Mucosa of descending colon (tissue), 3 donors: ENCODE results near the gene PPM1N. TPM values are rescaled to one million over a fixed set of nuclear protein-coding genes. Genes with fewer than 3 reads are reported as not detected.

Experiments used
- ATAC-seq: fragments of 200-7000 bp; cut with Tn5 transposase; one replicate; pipeline ENCODE4 v1.9.1; 2020; ENCODE audit warnings: mild to moderate bottlenecking, moderate library complexity
- DNase-seq, 3 donors: peaks; one replicate each; pipeline ENCODE4 v3.0.0-alpha.2; 2020
- H3K36me3 ChIP-seq: fragments of 200-600 bp; one replicate; pipeline ENCODE4 v1.8.0; 2021; ENCODE audit warnings: low read depth, mild to moderate bottlenecking
- H3K4me1 ChIP-seq: fragments of 200-600 bp; one replicate; pipeline ENCODE4 v1.8.0; 2021; ENCODE audit warnings: low read depth, mild to moderate bottlenecking
- H3K4me3 ChIP-seq: fragments of 200-600 bp; one replicate; pipeline ENCODE4 v1.8.0; 2021; ENCODE audit warnings: mild to moderate bottlenecking
- H3K9me3 ChIP-seq: fragments of 200-600 bp; one replicate; pipeline ENCODE4 v1.8.0; 2021; ENCODE audit warnings: mild to moderate bottlenecking
- CTCF ChIP-seq: fragments of 200-600 bp; IDR thresholded peaks from one replicate; pipeline ENCODE4 v1.8.0; 2022; ENCODE audit warnings: antibody characterized with exemption, mild to moderate bottlenecking
- intact Hi-C, 2 donors: fragments of 100-400 bp; cut with DNase I in 1 of 2; cut with micrococcal nuclease in 1 of 2; formaldehyde crosslinking; loops; one replicate each; pipeline versions ENCODE4 v1.11.0 to v1.11.1; 2022; cut with DNase I, micrococcal nuclease
- total RNA-seq, 3 donors: library from RNA; stranded (reverse); fragmentation: NEBNext Ultra II Directional in 2 of 3; extraction: Animal tissue kit (Norgen Biotek cat#: 25700) in 2 of 3; gene quantifications; one replicate each; pipeline versions ENCODE4 v1.2.1 to v1.2.4, GENCODE V29; 2021 to 2023
- donor health status: DM: no; HTN: no; CAD: no; lungs with moderate emphysema.
- donor health status: DM: no; HTN: no; CAD: no.
- donor health status: DM: no; HTN: yes; CAD: no.

The PPM1N gene
- total RNA-seq, 3 donors from 2014 or later: 0.43 to 1.3 (median 0.87) TPM

DNA sequence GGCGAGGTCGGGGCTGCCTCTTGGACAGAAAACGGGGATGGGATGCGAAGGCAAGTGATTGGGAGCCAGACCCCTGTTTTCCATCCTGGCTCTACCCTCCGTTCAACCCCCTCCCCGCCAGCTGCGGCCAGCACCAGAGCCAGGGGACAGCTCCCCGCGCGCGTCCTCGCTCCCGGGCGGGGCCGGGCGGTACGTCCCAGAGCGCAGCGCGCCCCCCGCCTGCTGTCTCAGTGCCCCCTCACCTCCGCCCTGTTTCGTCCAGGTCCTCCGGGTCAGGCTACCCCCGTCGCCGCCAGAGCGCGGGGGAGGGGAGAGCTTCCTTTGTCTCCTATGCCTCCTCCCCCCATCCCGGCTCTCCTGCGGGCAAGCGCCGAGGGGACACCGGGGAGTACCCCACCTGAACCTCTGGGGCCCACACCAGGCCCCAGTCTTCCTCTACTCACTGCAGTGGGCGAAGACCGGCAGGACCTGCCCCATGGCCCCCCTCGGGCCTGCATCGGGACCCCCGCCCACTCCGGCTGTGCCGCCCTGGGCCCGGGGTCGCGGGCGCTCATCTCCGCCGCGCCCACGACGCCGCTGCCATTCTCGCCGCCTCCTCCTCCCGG is 1.8 kb upstream of the PPM1N start:
- no peaks in the 10 kb centered on the region for H3K9me3 ChIP-seq
- H3K36me3 ChIP-seq: no peaks in the 10 kb centered on the region
- peak overlapping the region; percentile 11 for H3K4me3 ChIP-seq
- ATAC-seq (peak; percentile 36), DNase-seq (peak; percentile 58 to 81 (median 75))
- TF ChIP-seq CTCF: no peak
- H3K4me1 ChIP-seq: peaks cover 37% of the 10 kb centered on the region
- intact Hi-C loops: no loop called here

DNA sequence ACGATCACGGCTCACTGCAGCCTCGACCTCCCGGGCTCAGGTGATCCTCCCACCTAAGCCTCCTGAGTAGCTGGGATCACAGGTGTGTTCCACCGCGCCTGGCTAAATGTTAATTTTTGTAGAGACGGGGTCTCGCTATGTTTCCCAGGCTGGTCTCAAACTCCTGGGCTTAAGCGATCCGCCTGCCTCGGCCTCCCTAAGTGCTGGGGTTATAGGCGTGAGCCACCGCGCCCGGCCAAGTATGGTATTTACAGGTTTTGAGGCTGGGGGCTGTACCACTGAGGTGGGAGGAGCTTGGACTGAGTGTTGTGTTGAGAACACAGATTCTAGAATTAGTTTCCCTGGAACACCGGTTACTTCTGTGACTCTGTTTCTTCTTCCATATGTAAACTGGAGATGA is 452 bp upstream of the PPM1N start:
- Histone ChIP-seq H3K9me3 (no peaks in the 10 kb centered on the region), H3K4me3 (no peak overlapping the region), H3K36me3 (no peaks in the 10 kb centered on the region), H3K4me1 (peaks cover 37% of the 10 kb centered on the region)
- intact Hi-C loops: no loop called here
- DNase-seq: peak in 1 of 3 donors; percentile 60
- no peak for ATAC-seq
- no peak for TF ChIP-seq CTCF

DNA sequence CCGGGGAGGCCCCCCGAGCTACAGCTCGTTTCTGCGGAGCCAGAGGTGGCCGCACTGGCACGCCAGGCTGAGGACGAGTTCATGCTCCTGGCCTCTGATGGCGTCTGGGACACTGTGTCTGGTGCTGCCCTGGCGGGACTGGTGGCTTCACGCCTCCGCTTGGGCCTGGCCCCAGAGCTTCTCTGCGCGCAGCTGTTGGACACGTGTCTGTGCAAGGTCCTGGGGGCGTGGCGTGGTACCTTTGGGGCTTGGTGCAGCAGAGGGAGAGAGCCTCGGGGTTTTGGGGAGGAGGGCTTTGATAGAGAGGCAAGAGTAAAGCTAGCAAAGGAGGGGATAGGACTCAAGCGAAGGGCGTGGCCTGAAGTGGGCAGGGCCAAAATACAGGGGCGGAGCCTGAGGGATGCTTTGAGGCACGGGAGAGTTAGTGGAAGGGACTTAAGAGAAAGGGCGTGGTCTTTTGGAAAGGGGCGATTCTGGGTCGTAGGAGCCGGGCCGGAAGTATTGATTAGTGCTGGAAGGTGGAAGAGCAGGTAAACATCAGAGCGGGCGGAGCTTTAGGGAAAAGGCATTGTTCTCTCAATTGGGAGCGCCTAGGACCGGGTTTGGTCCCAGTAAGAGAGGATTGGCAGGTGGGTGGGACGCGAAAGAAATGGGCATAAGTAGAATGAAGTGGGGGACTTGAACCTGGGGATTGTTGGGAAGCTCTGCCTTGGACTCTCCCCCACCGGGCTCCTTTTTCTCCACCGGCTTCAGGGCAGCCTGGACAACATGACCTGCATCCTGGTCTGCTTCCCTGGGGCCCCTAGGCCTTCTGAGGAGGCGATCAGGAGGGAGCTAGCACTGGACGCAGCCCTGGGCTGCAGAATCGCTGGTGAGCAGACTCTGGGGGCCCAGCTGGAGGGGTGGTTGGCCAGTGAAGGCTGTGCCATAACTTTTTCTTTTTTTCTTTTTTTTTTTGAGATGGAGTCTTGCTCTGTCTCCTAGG is 1.2 kb downstream of the PPM1N start:
- Histone ChIP-seq H3K4me1 (peaks cover 29% of the 10 kb centered on the region), H3K9me3 (no peaks in the 10 kb centered on the region), H3K36me3 (no peaks in the 10 kb centered on the region), H3K4me3 (no peak overlapping the region)
- TF ChIP-seq CTCF: no peak
- DNase-seq (peak; percentile 73 to 85 (median 74)), ATAC-seq (peak; percentile 42)
- intact Hi-C loops: no loop called here

GRCh38 chr19:45500918-45501729 is 2.9 kb downstream of the PPM1N start:
- intact Hi-C loops: no loop called here
- TF ChIP-seq CTCF: no peak
- no peak overlapping the region for H3K4me3 ChIP-seq
- peaks cover 34% of the 10 kb centered on the region for H3K4me1 ChIP-seq
- no peak for DNase-seq
- no peak for ATAC-seq
- no peaks in the 10 kb centered on the region for H3K9me3 ChIP-seq
- no peaks in the 10 kb centered on the region for H3K36me3 ChIP-seq

- intact Hi-C loops: no loop called here
Measured at GRCh38 chr19:45501730-45502014, 3.4 kb downstream of the PPM1N start.

More at GRCh38 chr19:45501730-45502014, 3.4 kb downstream of the PPM1N start:
- no peak overlapping the region for H3K4me3 ChIP-seq
- DNase-seq: no peak
- H3K9me3 ChIP-seq: no peaks in the 10 kb centered on the region
- H3K36me3 ChIP-seq: no peaks in the 10 kb centered on the region
- ATAC-seq: no peak
- peaks cover 29% of the 10 kb centered on the region for H3K4me1 ChIP-seq
- TF ChIP-seq CTCF: no peak
